ENCODE data around the gene THOC5.

DNA sequence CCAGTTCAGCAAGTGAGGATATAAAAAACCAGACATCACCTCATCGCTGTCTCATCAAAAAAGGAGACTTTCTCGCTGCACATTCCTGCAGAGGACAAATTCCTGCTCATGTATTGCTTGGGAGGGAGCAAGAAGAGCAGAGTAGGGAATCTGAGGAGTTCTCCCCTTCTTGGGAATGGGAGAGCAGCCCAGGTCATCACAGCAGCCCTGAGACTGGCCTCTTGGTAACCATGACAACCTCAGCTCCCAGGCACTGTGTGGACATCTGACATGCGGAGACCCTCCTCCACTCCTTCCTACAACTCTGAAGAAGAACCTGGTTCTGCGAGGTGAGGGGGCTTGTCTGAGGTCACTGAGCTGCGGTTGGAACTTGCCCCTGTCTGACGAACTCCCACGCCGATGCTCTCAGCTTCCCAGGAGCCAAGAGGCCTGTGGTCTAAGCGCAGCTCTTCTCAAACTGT, 97.3 kb downstream of the THOC5 start:
- TF ChIP-seq, protein P1, sequence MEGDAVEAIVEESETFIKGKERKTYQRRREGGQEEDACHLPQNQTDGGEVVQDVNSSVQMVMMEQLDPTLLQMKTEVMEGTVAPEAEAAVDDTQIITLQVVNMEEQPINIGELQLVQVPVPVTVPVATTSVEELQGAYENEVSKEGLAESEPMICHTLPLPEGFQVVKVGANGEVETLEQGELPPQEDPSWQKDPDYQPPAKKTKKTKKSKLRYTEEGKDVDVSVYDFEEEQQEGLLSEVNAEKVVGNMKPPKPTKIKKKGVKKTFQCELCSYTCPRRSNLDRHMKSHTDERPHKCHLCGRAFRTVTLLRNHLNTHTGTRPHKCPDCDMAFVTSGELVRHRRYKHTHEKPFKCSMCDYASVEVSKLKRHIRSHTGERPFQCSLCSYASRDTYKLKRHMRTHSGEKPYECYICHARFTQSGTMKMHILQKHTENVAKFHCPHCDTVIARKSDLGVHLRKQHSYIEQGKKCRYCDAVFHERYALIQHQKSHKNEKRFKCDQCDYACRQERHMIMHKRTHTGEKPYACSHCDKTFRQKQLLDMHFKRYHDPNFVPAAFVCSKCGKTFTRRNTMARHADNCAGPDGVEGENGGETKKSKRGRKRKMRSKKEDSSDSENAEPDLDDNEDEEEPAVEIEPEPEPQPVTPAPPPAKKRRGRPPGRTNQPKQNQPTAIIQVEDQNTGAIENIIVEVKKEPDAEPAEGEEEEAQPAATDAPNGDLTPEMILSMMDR (IDR thresholded peaks at IDR 0.05) = no peak
- TF ChIP-seq JUND (IDR thresholded peaks at IDR 0.05) (no peak), EZH2phosphoT487 (IDR thresholded peaks at IDR 0.05; ENCODE audit: borderline replicate concordance, low read depth) (no peak), EP300 (IDR thresholded peaks at IDR 0.05; ENCODE audit: borderline replicate concordance in 1 of 2, low read depth in 1 of 2, low read length in 1 of 2) (no peak), SIN3A (IDR thresholded peaks at IDR 0.05; ENCODE audit: borderline replicate concordance, low read depth, low read length) (no peak), FOXJ3 (CRISPR knock-in tag; IDR thresholded peaks at IDR 0.05) (no peak), POLR2AphosphoS5 (IDR thresholded peaks at IDR 0.05; ENCODE audit: low read depth, low read length) (no peak), GABPA (IDR thresholded peaks at IDR 0.05; ENCODE audit: low read depth) (no peak), FOSL2 (IDR thresholded peaks at IDR 0.05; ENCODE audit: borderline replicate concordance, low read depth) (no peak), RCOR1 (IDR thresholded peaks at IDR 0.05; ENCODE audit: low read length) (no peak)
- TF ChIP-seq, protein P2, sequence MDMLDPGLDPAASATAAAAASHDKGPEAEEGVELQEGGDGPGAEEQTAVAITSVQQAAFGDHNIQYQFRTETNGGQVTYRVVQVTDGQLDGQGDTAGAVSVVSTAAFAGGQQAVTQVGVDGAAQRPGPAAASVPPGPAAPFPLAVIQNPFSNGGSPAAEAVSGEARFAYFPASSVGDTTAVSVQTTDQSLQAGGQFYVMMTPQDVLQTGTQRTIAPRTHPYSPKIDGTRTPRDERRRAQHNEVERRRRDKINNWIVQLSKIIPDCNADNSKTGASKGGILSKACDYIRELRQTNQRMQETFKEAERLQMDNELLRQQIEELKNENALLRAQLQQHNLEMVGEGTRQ (IDR thresholded peaks at IDR 0.05; ENCODE audit: borderline replicate concordance, low read depth, low read length) = no peak
- TF ChIP-seq, protein P3, sequence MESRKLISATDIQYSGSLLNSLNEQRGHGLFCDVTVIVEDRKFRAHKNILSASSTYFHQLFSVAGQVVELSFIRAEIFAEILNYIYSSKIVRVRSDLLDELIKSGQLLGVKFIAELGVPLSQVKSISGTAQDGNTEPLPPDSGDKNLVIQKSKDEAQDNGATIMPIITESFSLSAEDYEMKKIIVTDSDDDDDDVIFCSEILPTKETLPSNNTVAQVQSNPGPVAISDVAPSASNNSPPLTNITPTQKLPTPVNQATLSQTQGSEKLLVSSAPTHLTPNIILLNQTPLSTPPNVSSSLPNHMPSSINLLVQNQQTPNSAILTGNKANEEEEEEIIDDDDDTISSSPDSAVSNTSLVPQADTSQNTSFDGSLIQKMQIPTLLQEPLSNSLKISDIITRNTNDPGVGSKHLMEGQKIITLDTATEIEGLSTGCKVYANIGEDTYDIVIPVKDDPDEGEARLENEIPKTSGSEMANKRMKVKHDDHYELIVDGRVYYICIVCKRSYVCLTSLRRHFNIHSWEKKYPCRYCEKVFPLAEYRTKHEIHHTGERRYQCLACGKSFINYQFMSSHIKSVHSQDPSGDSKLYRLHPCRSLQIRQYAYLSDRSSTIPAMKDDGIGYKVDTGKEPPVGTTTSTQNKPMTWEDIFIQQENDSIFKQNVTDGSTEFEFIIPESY (IDR thresholded peaks at IDR 0.05; ENCODE audit: borderline replicate concordance, low read depth) = no peak
- TF ChIP-seq, protein P4, sequence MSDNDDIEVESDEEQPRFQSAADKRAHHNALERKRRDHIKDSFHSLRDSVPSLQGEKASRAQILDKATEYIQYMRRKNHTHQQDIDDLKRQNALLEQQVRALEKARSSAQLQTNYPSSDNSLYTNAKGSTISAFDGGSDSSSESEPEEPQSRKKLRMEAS (IDR thresholded peaks at IDR 0.05; ENCODE audit: low read depth) = no peak
